GM18861 (cell line): ENCODE measurements around the gene ACACA.
"Not testable (repeated sequence)": the region's sequence is repeated elsewhere in the genome, so short reads cannot be mapped to it uniquely, and the experiment has no call there.

Source experiments
- ATAC-seq: cut with Tn5 transposase; IDR thresholded peaks from one replicate; pipeline ENCODE4 v1.9.1; 2021; ENCODE audit not compliant: unreplicated experiment

ACACA gene

GRCh38 chr17:37182786-37183465 lies 223.7 kb downstream of the ACACA start:
- ATAC-seq = no peak

GRCh38 chr17:37180376-37180775 lies 226.3 kb downstream of the ACACA start:
- no peak for ATAC-seq

GRCh38 chr17:37179893-37180292 lies 226.7 kb downstream of the ACACA start:
- no peak for ATAC-seq

- ATAC-seq = no peak
Observed at GRCh38 chr17:37177254-37177870, 229.3 kb downstream of the ACACA start.

- no peak for ATAC-seq
Observed at GRCh38 chr17:37176723-37177122, 229.9 kb downstream of the ACACA start.

GRCh38 chr17:37174205-37174604 lies 232.4 kb downstream of the ACACA start:
- ATAC-seq = no peak

- ATAC-seq = no peak
Observed at GRCh38 chr17:37170881-37171425, 235.7 kb downstream of the ACACA start.

GRCh38 chr17:37168731-37169353 lies 237.8 kb downstream of the ACACA start:
- ATAC-seq = no peak

GRCh38 chr17:37167756-37168155 lies 238.9 kb downstream of the ACACA start:
- no peak for ATAC-seq

GRCh38 chr17:37164057-37164456 lies 242.6 kb downstream of the ACACA start:
- no peak for ATAC-seq

GRCh38 chr17:37162800-37163199 lies 243.8 kb downstream of the ACACA start:
- no peak for ATAC-seq

- ATAC-seq = no peak
Observed at GRCh38 chr17:37160944-37161343, 245.7 kb downstream of the ACACA start.

GRCh38 chr17:37158290-37158689 lies 248.3 kb downstream of the ACACA start:
- no peak for ATAC-seq

GRCh38 chr17:37148156-37148555 lies 258.5 kb downstream of the ACACA start:
- no peak for ATAC-seq

- peak; percentile 88 for ATAC-seq
Observed at GRCh38 chr17:37147301-37147812, 259.3 kb downstream of the ACACA start.

- ATAC-seq = no peak
Observed at GRCh38 chr17:37146086-37147064, 260.3 kb downstream of the ACACA start.

- no peak for ATAC-seq
Observed at GRCh38 chr17:37144075-37144701, 262.4 kb downstream of the ACACA start.

GRCh38 chr17:37143558-37143957 lies 263.1 kb downstream of the ACACA start:
- not testable (repeated sequence) for ATAC-seq

- no peak for ATAC-seq
Observed at GRCh38 chr17:37142294-37142896, 264.2 kb downstream of the ACACA start.
